Suprapubic skin (tissue), 4 donors: ENCODE measurements around the gene TMEM72. TPM values are rescaled to one million over a fixed set of nuclear protein-coding genes. Genes with fewer than 3 reads are reported as not detected.
A peak's percentile ranks its signal among the peaks of the same experiment; 100 is the strongest.

Experiments used
- DNase-seq, 2 donors: peaks; one replicate each; pipeline ENCODE4 v3.0.0-alpha.2; 2019; ENCODE audit warnings: low spot score in 2 of 2
- H3K27ac ChIP-seq: fragments of 200-600 bp; sonication (generic); one replicate; pipeline ENCODE4 v1.5.1; 2019
- H3K27me3 ChIP-seq: fragments of 200-600 bp; sonication (generic); one replicate; pipeline ENCODE4 v1.5.1; 2019
- H3K36me3 ChIP-seq: fragments of 200-600 bp; sonication (generic); one replicate; pipeline ENCODE4 v1.5.1; 2019
- H3K4me1 ChIP-seq: fragments of 200-600 bp; sonication (generic); one replicate; pipeline ENCODE4 v1.5.1; 2019
- H3K4me3 ChIP-seq: fragments of 200-600 bp; sonication (generic); one replicate; pipeline ENCODE4 v1.5.1; 2019; ENCODE audit warnings: mild to moderate bottlenecking
- H3K9me3 ChIP-seq: fragments of 200-600 bp; sonication (generic); one replicate; pipeline ENCODE4 v1.5.1; 2019
- CTCF ChIP-seq, 2 donors: fragments of 200-600 bp in 1 of 2; fragments of 450-650 bp in 1 of 2; sonication (generic) in 1 of 2; IDR thresholded peaks; one replicate each; pipeline ENCODE4 v1.5.1; 2016 to 2019; ENCODE audit warnings: antibody characterized with exemption in 2 of 2, mild to moderate bottlenecking in 1 of 2, moderate library complexity in 1 of 2
- EP300 ChIP-seq: sonication (generic); formaldehyde crosslinking; IDR thresholded peaks from one replicate; pipeline ENCODE4 v1.6.1; 2017; ENCODE audit warnings: antibody characterized with exemption
- POLR2A ChIP-seq, 2 donors: fragments of 450-650 bp; IDR thresholded peaks; one replicate each; pipeline ENCODE4 v1.6.1; 2017; ENCODE audit warnings: antibody characterized with exemption in 2 of 2, mild to moderate bottlenecking in 2 of 2, moderate library complexity in 2 of 2
- POLR2AphosphoS5 ChIP-seq, 3 donors: sonication (generic); formaldehyde crosslinking; IDR thresholded peaks; one replicate each; pipeline ENCODE4 v1.6.1; 2017; ENCODE audit warnings: antibody characterized with exemption in 3 of 3
- WGBS: methylation state at CpG from one replicate; pipeline ENCODE4 v1.1.5; 2018; 5-methylcytosine and 5-hydroxymethylcytosine counted together
- total RNA-seq, 4 donors: library from RNA; depleted of rRNA; stranded (reverse); fragments of >200 nt; gene quantifications; one replicate each; pipeline ENCODE4 v1.1.0, GENCODE V29; 2016

Gene TMEM72
- total RNA-seq, 4 donors from 2014 or later, result not detected

- peak in 1 of 2 donors; percentile 14 for DNase-seq
- no peaks in the 10 kb centered on the region for H3K27me3 ChIP-seq
- WGBS, result 85% methylated on average over 7 of the region's 7 CpGs
- H3K27ac ChIP-seq, result no peak overlapping the region
- no peaks in the 10 kb centered on the region for H3K36me3 ChIP-seq
- H3K9me3 ChIP-seq, result no peaks in the 10 kb centered on the region
- peaks cover 8% of the 10 kb centered on the region for H3K4me1 ChIP-seq
- TF ChIP-seq CTCF (IDR thresholded peaks at IDR 0.05), result no peak
- TF ChIP-seq POLR2AphosphoS5 (IDR thresholded peaks at IDR 0.05), result no peak
- TF ChIP-seq POLR2A (IDR thresholded peaks at IDR 0.05), result no peak
- TF ChIP-seq EP300, result no peak
- no peak overlapping the region for H3K4me3 ChIP-seq
Observed at GRCh38 chr10:44922796-44923545, 11.8 kb downstream of the TMEM72 start.

GRCh38 chr10:44923611-44924010 is 12.5 kb downstream of the TMEM72 start:
- H3K9me3 ChIP-seq, result no peaks in the 10 kb centered on the region
- TF ChIP-seq POLR2AphosphoS5 (IDR thresholded peaks at IDR 0.05) (no peak), CTCF (IDR thresholded peaks at IDR 0.05) (no peak), POLR2A (IDR thresholded peaks at IDR 0.05) (no peak), EP300 (no peak)
- H3K4me1 ChIP-seq, result peaks cover 8% of the 10 kb centered on the region
- no peak overlapping the region for H3K27ac ChIP-seq
- 87% methylated on average over 3 of the region's 3 CpGs for WGBS
- H3K36me3 ChIP-seq, result no peaks in the 10 kb centered on the region
- no peak for DNase-seq
- no peak overlapping the region for H3K4me3 ChIP-seq
- no peaks in the 10 kb centered on the region for H3K27me3 ChIP-seq

GRCh38 chr10:44924261-44925040 is 13.3 kb downstream of the TMEM72 start:
- Histone ChIP-seq H3K9me3 (no peaks in the 10 kb centered on the region), H3K27me3 (no peaks in the 10 kb centered on the region), H3K4me3 (no peak overlapping the region), H3K36me3 (no peaks in the 10 kb centered on the region), H3K27ac (no peak overlapping the region), H3K4me1 (peaks cover 8% of the 10 kb centered on the region)
- DNase-seq, result peak in 1 of 2 donors; percentile 33
- TF ChIP-seq POLR2A (IDR thresholded peaks at IDR 0.05) (no peak), EP300 (no peak)
- 82% methylated on average over 21 of the region's 21 CpGs for WGBS

- no peaks in the 10 kb centered on the region for H3K9me3 ChIP-seq
- peak in 1 of 2 donors; percentile 45 for DNase-seq
- H3K4me1 ChIP-seq, result peaks cover 8% of the 10 kb centered on the region
- TF ChIP-seq POLR2AphosphoS5 (IDR thresholded peaks at IDR 0.05), result no peak
- TF ChIP-seq CTCF (IDR thresholded peaks at IDR 0.05), result no peak
- no peak for TF ChIP-seq EP300
- no peak for TF ChIP-seq POLR2A (IDR thresholded peaks at IDR 0.05)
- no peak overlapping the region for H3K4me3 ChIP-seq
- H3K27ac ChIP-seq, result no peak overlapping the region
- H3K27me3 ChIP-seq, result no peaks in the 10 kb centered on the region
- 69% methylated on average over 7 of the region's 7 CpGs for WGBS
- no peaks in the 10 kb centered on the region for H3K36me3 ChIP-seq
Observed at GRCh38 chr10:44925224-44925623, 14.1 kb downstream of the TMEM72 start.

GRCh38 chr10:44925811-44926750 is 14.9 kb downstream of the TMEM72 start:
- TF ChIP-seq EP300 (no peak), CTCF (IDR thresholded peaks at IDR 0.05) (no peak), POLR2A (IDR thresholded peaks at IDR 0.05) (no peak), POLR2AphosphoS5 (IDR thresholded peaks at IDR 0.05) (no peak)
- Histone ChIP-seq H3K36me3 (no peaks in the 10 kb centered on the region), H3K9me3 (no peaks in the 10 kb centered on the region), H3K27ac (no peak overlapping the region), H3K4me1 (peaks cover 8% of the 10 kb centered on the region), H3K4me3 (no peak overlapping the region), H3K27me3 (no peaks in the 10 kb centered on the region)
- 90% methylated on average over 13 of the region's 16 CpGs for WGBS
- peak in 1 of 2 donors; percentile 18 for DNase-seq
